Eye (tissue), 1 donor: Measurements from ENCODE around the gene COL4A1.

Experiments used
- DNase-seq: peaks from one replicate; pipeline ENCODE4 v3.0.0-alpha.2; 2015

The COL4A1 gene

GRCh38 chr13:110233181-110233950, 73.6 kb downstream of the COL4A1 start:
- DNase-seq = peak; percentile 68

- DNase-seq = no peak
Observed at GRCh38 chr13:110232756-110233155, 74.2 kb downstream of the COL4A1 start.

- DNase-seq = no peak
Observed at GRCh38 chr13:110232142-110232541, 74.8 kb downstream of the COL4A1 start.

GRCh38 chr13:110231348-110232047, 75.5 kb downstream of the COL4A1 start:
- DNase-seq = no peak

GRCh38 chr13:110230661-110231347, 76.2 kb downstream of the COL4A1 start:
- DNase-seq = no peak

GRCh38 chr13:110229905-110230563, 76.9 kb downstream of the COL4A1 start:
- DNase-seq = no peak

- no peak for DNase-seq
Observed at GRCh38 chr13:110228936-110229904, 77.7 kb downstream of the COL4A1 start.

- no peak for DNase-seq
Observed at GRCh38 chr13:110227864-110228643, 78.9 kb downstream of the COL4A1 start.

- no peak for DNase-seq
Observed at GRCh38 chr13:110227416-110227815, 79.5 kb downstream of the COL4A1 start.

GRCh38 chr13:110225609-110226574, 81.1 kb downstream of the COL4A1 start:
- no peak for DNase-seq

- DNase-seq = no peak
Observed at GRCh38 chr13:110225003-110225402, 82.0 kb downstream of the COL4A1 start.

GRCh38 chr13:110224519-110224918, 82.4 kb downstream of the COL4A1 start:
- DNase-seq = no peak

- DNase-seq = no peak
Observed at GRCh38 chr13:110221406-110222117, 85.4 kb downstream of the COL4A1 start.

- no peak for DNase-seq
Observed at GRCh38 chr13:110220471-110220870, 86.5 kb downstream of the COL4A1 start.

- DNase-seq = no peak
Observed at GRCh38 chr13:110218581-110219201, 88.3 kb downstream of the COL4A1 start.

- no peak for DNase-seq
Observed at GRCh38 chr13:110217811-110218210, 89.1 kb downstream of the COL4A1 start.

GRCh38 chr13:110217085-110217484, 89.9 kb downstream of the COL4A1 start:
- DNase-seq = no peak

- DNase-seq = peak; percentile 65
Observed at GRCh38 chr13:110216398-110217041, 90.4 kb downstream of the COL4A1 start.
